K562 (cell line): ENCODE measurements around the gene CARD9. TPM values are rescaled to one million over a fixed set of nuclear protein-coding genes. Genes with fewer than 3 reads are reported as not detected.
A peak's percentile ranks its signal among the peaks of the same experiment; 100 is the strongest.

Experiments
- BCLAF1 ChIP-seq, 2 experiments: fragments of 450-650 bp in 1 of 2; IDR thresholded peaks; 2 replicates each; pipeline ENCODE4 v1.6.1; 2011 to 2017; ENCODE audit warnings: low read depth in 2 of 2, antibody characterized with exemption in 1 of 2, borderline replicate concordance in 1 of 2, low read length in 1 of 2, mild to moderate bottlenecking in 1 of 2, mixed read lengths in 1 of 2; ENCODE audit not compliant: control insufficient read depth in 1 of 2
- FOXA3 ChIP-seq, 2 experiments: fragments of 450-650 bp in 1 of 2; sonication (generic) in 1 of 2; formaldehyde crosslinking; IDR thresholded peaks in 1 of 2; conservative IDR thresholded peaks in 1 of 2; 2 replicates each; pipeline versions ENCODE4 v1.4.0 to v1.8.0; 2020 to 2022; ENCODE audit warnings: mild to moderate bottlenecking in 2 of 2, missing genetic modification reagents in 1 of 2
- KAT2B ChIP-seq: IDR thresholded peaks from one replicate; pipeline ENCODE4 v1.6.1; 2012; ENCODE audit warnings: low read depth, mild to moderate bottlenecking, control low read depth, inconsistent platforms, low read length, moderate library complexity
- SIN3A ChIP-seq, 2 experiments: fragments of 150-350 bp in 1 of 2; IDR thresholded peaks; 2 replicates each; pipeline ENCODE4 v1.6.1; 2011 to 2016; ENCODE audit warnings: borderline replicate concordance in 2 of 2, low read depth in 2 of 2, low read length in 2 of 2, mild to moderate bottlenecking in 2 of 2, moderate library complexity in 2 of 2; ENCODE audit not compliant: control insufficient read depth in 1 of 2
- SMAD2 ChIP-seq: fragments of 150-350 bp; IDR thresholded peaks from 2 replicates; pipeline ENCODE4 v1.6.1; 2014; ENCODE audit warnings: low read depth, mild to moderate bottlenecking, low read length
- VEZF1 ChIP-seq: fragments of 200-800 bp; sonication (Bioruptor generic); IDR thresholded peaks from 2 replicates; pipeline ENCODE4 v1.6.1; 2017; ENCODE audit warnings: missing genetic modification characterization, missing compliant biosample characterization
- ZNF232 ChIP-seq: sonication (generic); formaldehyde crosslinking; IDR thresholded peaks from 2 replicates; pipeline ENCODE4 v1.8.0; 2022; ENCODE audit warnings: mild to moderate bottlenecking, missing genetic modification reagents
- polyA plus RNA-seq, 8 experiments: library from polyadenylated mRNA; depleted of rRNA in 4 of 8; stranded (reverse) in 5 of 8; unstranded in 3 of 8; fragments of >200 nt; fragmentation: Nextera tagmentation in 2 of 8; fragmentation: Illumina TruSeq in 1 of 8; extraction: Ambion mirVana in 2 of 8; extraction: Trizol in 1 of 8; gene quantifications; 2 replicates each; pipeline versions ENCODE4 v1.2.1 to v1.2.3, GENCODE V29; 2011 to 2014; ENCODE audit warnings: inconsistent platforms in 1 of 8, missing spikeins in 1 of 8
- total RNA-seq, 7 experiments: library from RNA; depleted of rRNA in 6 of 7; stranded (reverse); fragments of >200 nt in 6 of 7; fragmentation: Illumina TruSeq in 2 of 7; extraction: Trizol in 2 of 7; gene quantifications; 2 replicates each; pipeline versions ENCODE4 v1.2.1 to v1.2.3, GENCODE V29; 2011 to 2021; ENCODE audit warnings: low replicate concordance in 1 of 7
- TF ChIP-seq, protein P1 (sequence below): fragments of 250-450 bp; sonication (Bioruptor Pico); IDR thresholded peaks from 2 replicates; pipeline ENCODE4 v1.4.0; 2020; ENCODE audit warnings: mild to moderate bottlenecking, moderate library complexity
- TF ChIP-seq, protein P2 (sequence below): fragments of 250-450 bp; sonication (Bioruptor Pico); IDR thresholded peaks from 2 replicates; pipeline ENCODE4 v1.5.1; 2021; ENCODE audit warnings: mild to moderate bottlenecking

CARD9 gene
- total and polyA plus RNA-seq, 9 of the 15 experiments (the other 6 are each of a cell fraction or from before 2014, with no cell fraction given), result 1.7 to 53.0 (median 9.7) TPM

GRCh38 chr9:136342181-136343120 lies 31.0 kb downstream of the CARD9 start (continued):
- TF ChIP-seq, protein P1, sequence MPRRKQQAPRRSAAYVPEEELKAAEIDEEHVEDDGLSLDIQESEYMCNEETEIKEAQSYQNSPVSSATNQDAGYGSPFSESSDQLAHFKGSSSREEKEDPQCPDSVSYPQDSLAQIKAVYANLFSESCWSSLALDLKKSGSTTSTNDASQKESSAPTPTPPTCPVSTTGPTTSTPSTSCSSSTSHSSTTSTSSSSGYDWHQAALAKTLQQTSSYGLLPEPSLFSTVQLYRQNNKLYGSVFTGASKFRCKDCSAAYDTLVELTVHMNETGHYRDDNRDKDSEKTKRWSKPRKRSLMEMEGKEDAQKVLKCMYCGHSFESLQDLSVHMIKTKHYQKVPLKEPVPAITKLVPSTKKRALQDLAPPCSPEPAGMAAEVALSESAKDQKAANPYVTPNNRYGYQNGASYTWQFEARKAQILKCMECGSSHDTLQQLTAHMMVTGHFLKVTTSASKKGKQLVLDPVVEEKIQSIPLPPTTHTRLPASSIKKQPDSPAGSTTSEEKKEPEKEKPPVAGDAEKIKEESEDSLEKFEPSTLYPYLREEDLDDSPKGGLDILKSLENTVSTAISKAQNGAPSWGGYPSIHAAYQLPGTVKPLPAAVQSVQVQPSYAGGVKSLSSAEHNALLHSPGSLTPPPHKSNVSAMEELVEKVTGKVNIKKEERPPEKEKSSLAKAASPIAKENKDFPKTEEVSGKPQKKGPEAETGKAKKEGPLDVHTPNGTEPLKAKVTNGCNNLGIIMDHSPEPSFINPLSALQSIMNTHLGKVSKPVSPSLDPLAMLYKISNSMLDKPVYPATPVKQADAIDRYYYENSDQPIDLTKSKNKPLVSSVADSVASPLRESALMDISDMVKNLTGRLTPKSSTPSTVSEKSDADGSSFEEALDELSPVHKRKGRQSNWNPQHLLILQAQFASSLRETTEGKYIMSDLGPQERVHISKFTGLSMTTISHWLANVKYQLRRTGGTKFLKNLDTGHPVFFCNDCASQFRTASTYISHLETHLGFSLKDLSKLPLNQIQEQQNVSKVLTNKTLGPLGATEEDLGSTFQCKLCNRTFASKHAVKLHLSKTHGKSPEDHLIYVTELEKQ (CRISPR knock-in tag), result no peak
- no peak for TF ChIP-seq ZNF232 (CRISPR knock-in tag)
- no peak for TF ChIP-seq FOXA3 (CRISPR knock-in tag; conservative IDR thresholded peaks at IDR 0.05 in 1 of 2, IDR thresholded peaks at IDR 0.05 in 1 of 2)
- TF ChIP-seq SMAD2, result no peak
- no peak for TF ChIP-seq KAT2B
- TF ChIP-seq SIN3A (IDR thresholded peaks at IDR 0.05; ENCODE audit: borderline replicate concordance in 2 of 2, control insufficient read depth in 1 of 2, low read depth in 2 of 2, low read length in 2 of 2), result no peak
- TF ChIP-seq VEZF1 (CRISPR knock-in tag), result peak; percentile 50; the same call in 1 of the 2 replicates
- TF ChIP-seq BCLAF1 (IDR thresholded peaks at IDR 0.05; ENCODE audit: borderline replicate concordance in 1 of 2, control insufficient read depth in 1 of 2, low read depth in 2 of 2, low read length in 1 of 2), result no peak
- TF ChIP-seq, protein P2, sequence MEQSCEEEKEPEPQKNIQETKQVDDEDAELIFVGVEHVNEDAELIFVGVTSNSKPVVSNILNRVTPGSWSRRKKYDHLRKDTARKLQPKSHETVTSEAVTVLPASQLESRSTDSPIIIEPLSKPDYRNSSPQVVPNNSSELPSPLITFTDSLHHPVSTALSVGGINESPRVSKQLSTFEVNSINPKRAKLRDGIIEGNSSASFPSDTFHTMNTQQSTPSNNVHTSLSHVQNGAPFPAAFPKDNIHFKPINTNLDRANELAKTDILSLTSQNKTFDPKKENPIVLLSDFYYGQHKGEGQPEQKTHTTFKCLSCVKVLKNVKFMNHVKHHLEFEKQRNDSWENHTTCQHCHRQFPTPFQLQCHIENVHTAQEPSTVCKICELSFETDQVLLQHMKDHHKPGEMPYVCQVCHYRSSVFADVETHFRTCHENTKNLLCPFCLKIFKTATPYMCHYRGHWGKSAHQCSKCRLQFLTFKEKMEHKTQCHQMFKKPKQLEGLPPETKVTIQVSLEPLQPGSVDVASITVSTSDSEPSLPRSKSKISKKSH (CRISPR knock-in tag), result no peak
